Right hindlimb (tissue), 1 donor: ENCODE data around the gene GJA1.
A peak's percentile ranks its signal among the peaks of the same experiment; 100 is the strongest.
"Not testable (repeated sequence)": the region's sequence is repeated elsewhere in the genome, so short reads cannot be mapped to it uniquely, and the experiment has no call there.

Experiments
- DNase-seq: peaks from one replicate; pipeline ENCODE4 v3.0.0-alpha.2; 2018

GJA1 gene

DNA sequence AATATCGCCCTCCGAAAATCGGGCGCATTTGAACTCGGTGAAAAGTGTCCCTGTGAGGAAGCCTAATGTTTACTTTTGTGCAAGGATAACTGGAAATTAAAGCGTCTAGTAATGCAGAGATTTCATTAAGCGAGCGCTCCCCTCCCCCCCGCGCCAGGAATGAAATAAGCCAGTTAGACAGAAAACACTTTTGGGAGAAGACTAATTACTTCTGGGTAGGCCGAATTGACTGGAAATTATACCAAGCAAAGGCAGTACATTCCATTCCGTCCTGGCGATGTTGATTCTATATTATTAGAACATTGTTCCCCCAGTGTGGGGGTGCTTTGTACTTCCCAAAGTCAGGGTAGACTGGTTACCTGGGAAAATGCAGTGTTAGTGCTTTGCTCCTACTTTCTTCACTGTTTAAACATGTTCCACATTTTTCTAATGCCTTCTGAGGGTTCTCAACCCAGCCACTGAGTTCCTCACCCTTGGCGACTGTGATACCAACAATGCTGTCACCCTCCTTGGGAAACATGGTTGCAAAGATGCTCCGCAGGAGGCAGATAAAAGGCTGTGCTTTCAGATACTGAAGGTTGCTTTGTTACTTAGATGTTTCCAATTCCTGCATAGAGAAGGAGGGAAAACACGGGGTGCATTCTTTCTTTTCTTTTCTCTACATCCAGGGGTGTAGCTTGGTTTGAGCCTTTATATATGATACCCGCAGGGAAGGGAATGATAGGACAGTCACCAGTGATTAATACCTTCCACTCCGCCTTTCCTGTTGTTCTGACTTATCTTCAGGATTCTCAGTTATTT is 2.6 kb downstream of the GJA1 start:
- peak; percentile 40 for DNase-seq

- DNase-seq: no peak
These were observed 3.4 kb downstream of the GJA1 start for GRCh38 chr6:121438869-121439268.

DNA sequence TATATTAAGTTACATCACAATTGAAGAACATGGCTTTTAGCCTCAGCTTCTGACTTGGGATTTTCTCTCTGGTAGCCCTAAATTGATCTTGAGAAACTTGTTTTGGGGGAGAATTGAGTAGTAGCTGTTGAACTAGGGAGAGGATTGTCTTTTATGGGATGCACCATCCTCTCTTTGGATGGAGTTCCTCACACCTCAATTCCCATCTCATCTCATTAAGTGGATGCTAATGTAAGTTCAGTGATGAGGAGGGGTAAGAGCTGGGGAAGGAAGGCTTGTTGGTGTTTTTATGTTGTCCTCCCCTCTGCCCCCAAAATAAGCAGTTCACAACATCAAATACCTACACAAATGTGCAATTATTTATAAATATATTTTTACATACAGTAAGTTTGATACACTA is 4.0 kb downstream of the GJA1 start:
- no peak for DNase-seq

- DNase-seq: no peak
These were observed 4.5 kb downstream of the GJA1 start for GRCh38 chr6:121439926-121440325.

DNA sequence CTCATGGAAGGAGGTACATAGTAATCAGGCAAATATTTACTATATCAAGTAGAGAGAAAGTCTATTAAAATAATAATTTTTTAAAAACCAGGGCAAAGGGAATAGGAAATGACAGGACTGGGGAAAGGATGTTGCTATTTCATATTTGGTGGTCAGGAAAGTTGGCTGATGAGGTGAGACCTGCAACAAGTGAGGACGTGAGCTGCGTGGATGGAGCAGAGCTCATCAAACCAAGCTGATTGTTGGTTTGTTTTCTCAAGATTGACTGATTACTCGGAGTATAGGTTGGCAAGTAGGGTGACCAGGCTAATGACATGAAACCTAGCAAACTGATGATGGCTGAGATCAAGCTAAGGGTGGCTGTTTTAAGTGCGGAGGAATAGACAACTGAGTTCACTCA is 6.0 kb downstream of the GJA1 start:
- no peak for DNase-seq

GRCh38 chr6:121442576-121442975 is 7.1 kb downstream of the GJA1 start:
- peak; percentile 41 for DNase-seq

GRCh38 chr6:121443971-121444541 is 8.6 kb downstream of the GJA1 start:
- no peak for DNase-seq

DNA sequence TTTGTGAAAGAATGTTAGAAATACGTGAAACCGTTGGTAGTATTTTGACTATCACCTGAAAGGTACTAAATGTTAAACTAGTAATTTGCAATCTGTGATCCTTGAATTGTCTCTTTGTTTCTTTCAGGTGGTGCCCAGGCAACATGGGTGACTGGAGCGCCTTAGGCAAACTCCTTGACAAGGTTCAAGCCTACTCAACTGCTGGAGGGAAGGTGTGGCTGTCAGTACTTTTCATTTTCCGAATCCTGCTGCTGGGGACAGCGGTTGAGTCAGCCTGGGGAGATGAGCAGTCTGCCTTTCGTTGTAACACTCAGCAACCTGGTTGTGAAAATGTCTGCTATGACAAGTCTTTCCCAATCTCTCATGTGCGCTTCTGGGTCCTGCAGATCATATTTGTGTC is 11.3 kb downstream of the GJA1 start:
- not testable (repeated sequence) for DNase-seq

GRCh38 chr6:121447746-121448145 is 12.3 kb downstream of the GJA1 start:
- DNase-seq: not testable (repeated sequence)

DNA sequence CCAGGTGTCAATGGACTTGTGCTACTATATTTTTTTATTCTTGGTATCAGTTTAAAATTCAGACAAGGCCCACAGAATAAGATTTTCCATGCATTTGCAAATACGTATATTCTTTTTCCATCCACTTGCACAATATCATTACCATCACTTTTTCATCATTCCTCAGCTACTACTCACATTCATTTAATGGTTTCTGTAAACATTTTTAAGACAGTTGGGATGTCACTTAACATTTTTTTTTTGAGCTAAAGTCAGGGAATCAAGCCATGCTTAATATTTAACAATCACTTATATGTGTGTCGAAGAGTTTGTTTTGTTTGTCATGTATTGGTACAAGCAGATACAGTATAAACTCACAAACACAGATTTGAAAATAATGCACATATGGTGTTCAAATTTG is 13.1 kb downstream of the GJA1 start:
- not testable (repeated sequence) for DNase-seq

DNA sequence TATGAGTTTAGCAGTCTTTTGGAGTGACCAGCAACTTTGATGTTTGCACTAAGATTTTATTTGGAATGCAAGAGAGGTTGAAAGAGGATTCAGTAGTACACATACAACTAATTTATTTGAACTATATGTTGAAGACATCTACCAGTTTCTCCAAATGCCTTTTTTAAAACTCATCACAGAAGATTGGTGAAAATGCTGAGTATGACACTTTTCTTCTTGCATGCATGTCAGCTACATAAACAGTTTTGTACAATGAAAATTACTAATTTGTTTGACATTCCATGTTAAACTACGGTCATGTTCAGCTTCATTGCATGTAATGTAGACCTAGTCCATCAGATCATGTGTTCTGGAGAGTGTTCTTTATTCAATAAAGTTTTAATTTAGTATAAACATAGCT is 13.9 kb downstream of the GJA1 start:
- DNase-seq: no peak

- no peak for DNase-seq
These were observed 14.8 kb downstream of the GJA1 start for GRCh38 chr6:121450242-121450641.

DNA sequence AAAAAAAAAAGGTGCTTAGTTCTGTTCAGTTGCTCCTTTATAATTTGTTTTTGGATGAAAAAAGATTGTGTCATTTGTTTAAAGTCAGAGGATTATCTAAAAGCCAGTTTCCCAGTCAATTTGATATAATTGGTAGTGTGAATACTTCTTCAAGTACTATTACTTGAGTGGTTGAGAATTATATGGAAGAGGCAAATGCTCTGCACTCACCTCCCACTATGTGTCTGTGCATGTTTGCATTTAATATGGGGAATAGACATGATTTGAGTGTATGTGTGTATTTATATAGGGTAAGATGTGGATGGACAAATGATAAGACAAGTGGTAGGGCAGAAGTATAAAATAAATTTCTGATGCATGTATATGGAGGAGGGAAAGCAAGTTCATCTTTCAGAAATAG is 15.8 kb downstream of the GJA1 start:
- no peak for DNase-seq

- DNase-seq: no peak
These were observed 17.7 kb downstream of the GJA1 start for GRCh38 chr6:121453191-121453590.

- no peak for DNase-seq
These were observed 24.7 kb downstream of the GJA1 start for GRCh38 chr6:121460170-121460569.

DNA sequence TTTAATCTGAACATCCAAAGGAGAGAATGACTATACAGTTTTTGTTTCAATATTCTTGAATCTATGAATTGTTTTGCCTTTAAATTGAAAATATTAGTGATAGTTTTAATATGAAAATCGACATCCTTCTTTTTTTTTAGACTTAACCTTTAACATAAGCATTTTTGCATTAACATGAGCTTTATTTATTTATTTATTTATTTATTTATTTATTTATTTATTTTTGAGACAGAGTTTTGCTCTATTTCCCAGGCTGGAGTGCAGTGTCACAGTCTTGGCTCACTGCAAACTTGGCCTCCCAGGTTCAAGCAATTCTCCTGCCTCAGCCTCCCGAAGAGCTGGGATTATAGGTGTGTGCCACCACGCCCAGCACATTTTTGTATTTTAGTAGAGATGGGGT is 27.6 kb downstream of the GJA1 start:
- DNase-seq: no peak

DNA sequence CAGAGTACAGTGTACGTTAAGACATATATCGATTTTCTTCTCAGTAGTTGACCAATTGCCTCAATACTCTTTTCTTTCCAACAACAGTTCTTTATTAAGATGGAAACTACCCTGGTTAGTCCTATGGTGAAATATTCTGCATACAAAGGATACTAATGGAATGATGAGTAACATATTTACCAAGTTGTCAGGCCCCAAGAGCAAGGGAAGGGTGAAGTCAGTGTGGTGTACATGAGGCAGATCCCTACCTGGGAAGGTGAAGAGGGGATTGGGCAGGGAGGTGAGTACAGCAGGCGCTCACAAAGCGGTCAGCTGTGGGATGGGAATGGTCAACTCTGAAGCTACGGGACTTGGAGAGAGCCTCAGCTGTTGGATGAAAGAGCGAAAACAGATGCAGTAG is 29.7 kb downstream of the GJA1 start:
- no peak for DNase-seq

GRCh38 chr6:121479486-121480098 is 44.1 kb downstream of the GJA1 start:
- DNase-seq: no peak

- no peak for DNase-seq
These were observed 44.8 kb downstream of the GJA1 start for GRCh38 chr6:121480099-121480713.

DNA sequence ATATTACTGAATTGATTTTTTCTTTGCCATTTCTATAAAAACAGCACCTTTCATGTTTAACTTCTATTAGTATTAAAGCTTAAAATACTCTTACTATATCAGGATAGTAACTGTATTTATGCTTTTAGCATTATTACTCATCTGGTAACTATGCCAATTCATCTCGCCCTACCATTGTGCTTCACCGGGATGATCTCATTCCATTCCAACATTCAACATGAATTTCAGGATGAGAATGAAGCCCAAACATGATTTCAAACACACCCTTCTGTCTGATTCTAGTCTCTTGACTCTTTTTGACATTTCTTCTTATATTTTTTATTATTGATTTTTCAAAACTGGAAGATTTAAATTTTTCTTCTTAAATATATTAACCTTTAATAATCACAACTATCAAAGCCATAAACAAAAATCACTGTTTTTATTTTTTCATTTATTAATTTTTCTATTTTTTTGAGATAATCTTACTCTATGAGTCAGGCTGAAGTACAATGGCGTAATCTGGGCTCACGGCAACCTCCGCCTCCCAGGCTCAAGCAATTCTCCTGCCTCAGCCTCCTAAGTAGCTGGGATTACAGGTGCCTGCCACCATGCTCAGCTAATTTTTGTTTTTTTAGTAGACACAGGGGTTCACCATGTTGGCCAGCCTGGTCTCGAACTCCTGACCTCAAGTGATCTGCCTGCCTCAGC is 46.7 kb downstream of the GJA1 start:
- no peak for DNase-seq

DNA sequence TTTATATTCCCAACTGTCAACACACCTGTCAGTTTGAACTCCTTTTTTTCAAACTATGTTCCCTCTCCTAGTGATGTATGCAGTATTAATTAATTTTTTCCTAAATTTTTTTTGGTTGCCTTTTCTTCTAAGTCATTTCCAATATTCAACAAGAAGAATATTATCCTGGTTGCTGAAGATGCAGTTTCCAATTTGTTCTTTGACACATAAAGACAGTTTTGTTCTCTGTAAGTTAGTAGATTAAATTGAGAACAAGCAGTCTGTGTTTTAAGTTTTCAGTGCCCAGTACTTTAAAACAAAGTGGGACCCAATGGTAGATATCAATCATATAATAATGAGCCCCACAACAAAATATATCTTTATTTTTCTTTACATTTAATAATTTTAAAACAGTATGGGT is 47.3 kb downstream of the GJA1 start:
- DNase-seq: no peak

DNA sequence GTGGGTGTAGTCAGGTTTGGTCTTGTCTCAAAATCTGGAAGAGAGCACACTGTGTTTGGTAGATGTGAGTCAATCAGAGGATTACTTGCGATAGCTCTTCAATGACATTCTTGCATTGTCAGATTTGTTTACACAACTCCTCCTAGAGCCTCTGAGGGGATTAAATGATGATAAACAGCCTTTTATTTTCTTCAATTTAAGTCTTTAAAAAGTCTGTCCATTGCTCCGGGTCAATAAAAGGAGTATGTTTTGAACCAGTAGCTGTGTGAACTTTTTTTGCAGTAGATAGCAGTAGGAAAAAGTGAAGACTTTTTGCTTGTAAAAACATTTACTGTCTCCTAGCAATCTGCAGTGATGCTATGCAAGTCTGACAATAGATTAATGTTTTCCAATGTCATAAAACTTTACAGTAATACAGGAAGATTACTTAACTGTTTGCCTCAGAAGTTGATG is 49.9 kb downstream of the GJA1 start:
- DNase-seq: no peak

GRCh38 chr6:121491576-121491975 is 56.1 kb downstream of the GJA1 start:
- DNase-seq: no peak
